ENCODE data around the gene SLC13A4.

DNA sequence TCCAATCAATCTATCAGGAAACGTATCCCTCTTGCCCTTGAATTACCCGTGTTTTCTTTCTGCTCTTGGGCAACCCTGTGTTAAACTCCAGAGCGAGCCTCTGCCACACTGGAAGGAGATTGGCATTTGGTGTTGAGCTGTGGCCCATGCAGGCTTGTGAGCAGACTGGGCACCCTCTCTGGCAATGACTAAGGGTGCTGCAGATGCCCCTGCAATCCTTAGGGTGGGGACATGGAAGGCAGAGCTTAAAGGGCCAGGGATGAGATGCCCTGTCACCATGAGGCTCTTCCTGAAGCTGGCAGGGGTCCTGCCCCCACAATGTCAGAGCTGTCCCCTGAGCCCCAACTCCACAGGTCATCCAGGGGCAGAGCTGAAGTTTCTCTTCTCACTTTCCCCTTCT lies 40.1 kb upstream of the SLC13A4 start:
- TF ChIP-seq, protein P1, sequence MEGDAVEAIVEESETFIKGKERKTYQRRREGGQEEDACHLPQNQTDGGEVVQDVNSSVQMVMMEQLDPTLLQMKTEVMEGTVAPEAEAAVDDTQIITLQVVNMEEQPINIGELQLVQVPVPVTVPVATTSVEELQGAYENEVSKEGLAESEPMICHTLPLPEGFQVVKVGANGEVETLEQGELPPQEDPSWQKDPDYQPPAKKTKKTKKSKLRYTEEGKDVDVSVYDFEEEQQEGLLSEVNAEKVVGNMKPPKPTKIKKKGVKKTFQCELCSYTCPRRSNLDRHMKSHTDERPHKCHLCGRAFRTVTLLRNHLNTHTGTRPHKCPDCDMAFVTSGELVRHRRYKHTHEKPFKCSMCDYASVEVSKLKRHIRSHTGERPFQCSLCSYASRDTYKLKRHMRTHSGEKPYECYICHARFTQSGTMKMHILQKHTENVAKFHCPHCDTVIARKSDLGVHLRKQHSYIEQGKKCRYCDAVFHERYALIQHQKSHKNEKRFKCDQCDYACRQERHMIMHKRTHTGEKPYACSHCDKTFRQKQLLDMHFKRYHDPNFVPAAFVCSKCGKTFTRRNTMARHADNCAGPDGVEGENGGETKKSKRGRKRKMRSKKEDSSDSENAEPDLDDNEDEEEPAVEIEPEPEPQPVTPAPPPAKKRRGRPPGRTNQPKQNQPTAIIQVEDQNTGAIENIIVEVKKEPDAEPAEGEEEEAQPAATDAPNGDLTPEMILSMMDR (IDR thresholded peaks at IDR 0.05; ENCODE audit: low read depth, low read length) = no peak
- no peak for TF ChIP-seq EZH2phosphoT487 (IDR thresholded peaks at IDR 0.05; ENCODE audit: low read depth)

All from OCI-LY3 (cell line).